Retinal pigment epithelial cell (primary cell): Measurements from ENCODE around the gene TMC3.
A peak's percentile ranks its signal among the peaks of the same experiment; 100 is the strongest.
"Not testable (repeated sequence)": the region's sequence is repeated elsewhere in the genome, so short reads cannot be mapped to it uniquely, and the experiment has no call there.

ENCODE experiments used
- DNase-seq: peaks from one replicate; pipeline ENCODE4 v3.0.0-alpha.2; 2010; ENCODE audit warnings: low read depth
- H3K4me3 ChIP-seq: 2 replicates; pipeline ENCODE4 v1.5.1; 2011; ENCODE audit warnings: mild to moderate bottlenecking, low read length, control low read depth, moderate library complexity
- TF ChIP-seq, protein P1 (sequence below): conservative IDR thresholded peaks from 2 replicates; pipeline ENCODE4 v1.5.1; 2011; ENCODE audit warnings: low read depth, low read length, control low read depth, inconsistent platforms

The TMC3 gene

DNA sequence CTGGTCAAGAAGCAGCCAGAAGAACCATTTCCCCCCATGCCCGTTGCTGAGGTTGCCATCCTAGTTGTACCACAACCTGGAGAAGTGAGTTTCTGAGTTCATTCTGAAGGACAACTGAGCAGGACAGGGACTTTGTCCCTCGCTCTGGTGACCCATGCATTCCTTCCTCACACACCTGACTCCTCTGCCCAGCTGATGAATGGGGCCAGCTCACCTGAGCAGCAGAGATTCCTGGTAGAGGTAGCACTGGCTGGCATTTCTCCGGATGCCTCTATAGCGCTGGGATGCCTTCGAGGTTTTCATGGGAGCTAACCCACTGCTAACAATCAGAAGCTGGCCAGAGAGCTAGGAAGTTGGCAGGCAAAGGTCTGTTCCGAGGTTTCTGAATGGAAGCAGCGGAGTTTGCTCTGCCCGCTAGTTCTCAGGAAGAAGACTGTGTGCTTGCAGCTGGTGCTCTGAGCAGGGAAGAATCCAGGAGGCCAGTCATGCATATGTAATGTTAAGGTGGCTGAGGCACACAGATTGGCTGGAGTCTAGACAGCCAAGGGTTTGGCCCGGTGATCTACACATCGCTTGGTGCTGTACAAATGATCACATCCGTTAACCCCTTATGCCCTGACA lies at the start of gene TMC3:
TSS of gene TMC3 (minus strand) at position 439 of the 621 bp plus-strand sequence. CDS start at position 303, 136 bp downstream.
- peak; percentile 55 for DNase-seq
- TF ChIP-seq, protein P1, sequence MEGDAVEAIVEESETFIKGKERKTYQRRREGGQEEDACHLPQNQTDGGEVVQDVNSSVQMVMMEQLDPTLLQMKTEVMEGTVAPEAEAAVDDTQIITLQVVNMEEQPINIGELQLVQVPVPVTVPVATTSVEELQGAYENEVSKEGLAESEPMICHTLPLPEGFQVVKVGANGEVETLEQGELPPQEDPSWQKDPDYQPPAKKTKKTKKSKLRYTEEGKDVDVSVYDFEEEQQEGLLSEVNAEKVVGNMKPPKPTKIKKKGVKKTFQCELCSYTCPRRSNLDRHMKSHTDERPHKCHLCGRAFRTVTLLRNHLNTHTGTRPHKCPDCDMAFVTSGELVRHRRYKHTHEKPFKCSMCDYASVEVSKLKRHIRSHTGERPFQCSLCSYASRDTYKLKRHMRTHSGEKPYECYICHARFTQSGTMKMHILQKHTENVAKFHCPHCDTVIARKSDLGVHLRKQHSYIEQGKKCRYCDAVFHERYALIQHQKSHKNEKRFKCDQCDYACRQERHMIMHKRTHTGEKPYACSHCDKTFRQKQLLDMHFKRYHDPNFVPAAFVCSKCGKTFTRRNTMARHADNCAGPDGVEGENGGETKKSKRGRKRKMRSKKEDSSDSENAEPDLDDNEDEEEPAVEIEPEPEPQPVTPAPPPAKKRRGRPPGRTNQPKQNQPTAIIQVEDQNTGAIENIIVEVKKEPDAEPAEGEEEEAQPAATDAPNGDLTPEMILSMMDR: no peak
- H3K4me3 ChIP-seq: peak within 1 kb of the TSS; percentile 15

DNA sequence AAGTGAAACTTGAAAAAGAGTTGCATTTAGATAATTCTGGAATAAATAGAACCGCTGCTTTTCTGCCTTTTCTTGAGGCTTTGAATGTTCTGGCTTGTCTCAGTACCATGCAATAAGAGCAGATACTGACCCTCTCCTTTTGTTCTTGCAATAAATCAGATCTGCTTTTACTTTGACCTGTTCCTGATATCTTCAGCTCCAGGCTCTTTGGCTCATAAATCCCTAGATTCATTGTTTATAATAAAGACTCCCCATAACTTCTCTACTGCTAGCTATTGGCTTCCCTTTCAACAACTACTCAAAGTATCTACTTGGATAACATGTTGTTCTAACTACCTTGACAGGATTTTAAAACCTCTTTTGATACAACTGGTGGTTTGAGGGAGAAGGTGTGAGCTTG lies 47.4 kb upstream of the TMC3 start:
- no peak for DNase-seq
- TF ChIP-seq, protein P1: no peak
- H3K4me3 ChIP-seq: no peak overlapping the region

DNA sequence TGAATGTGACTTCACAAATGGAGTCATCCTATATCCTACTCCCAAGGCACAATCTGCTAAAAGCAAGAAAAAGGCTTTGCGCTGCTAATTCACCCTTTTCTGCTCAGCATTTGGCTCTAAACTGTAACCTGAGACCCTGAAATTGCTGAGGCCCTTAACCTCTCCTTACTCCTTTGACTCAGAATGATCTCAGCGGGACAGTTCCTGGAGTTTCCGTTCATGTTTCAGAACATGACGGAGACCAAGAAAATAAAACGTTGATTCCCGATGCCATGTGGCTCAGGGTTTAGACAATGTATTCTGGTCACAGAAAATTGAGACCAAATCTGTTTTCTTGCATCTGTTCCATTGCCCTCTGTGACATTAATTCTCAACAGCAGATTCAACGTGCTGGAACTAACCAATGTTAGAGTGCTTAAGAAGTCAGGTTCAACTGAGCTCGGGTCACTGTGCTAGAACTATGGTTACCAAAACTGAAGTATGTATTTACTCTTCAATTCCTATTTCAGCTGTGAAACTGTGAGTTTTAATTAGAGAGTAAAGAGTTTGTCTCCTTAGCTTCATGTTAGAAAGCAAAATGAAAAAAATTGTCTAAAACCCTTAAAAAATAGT lies 45.4 kb upstream of the TMC3 start:
- peak; percentile 5 for DNase-seq
- TF ChIP-seq, protein P1: no peak

DNA sequence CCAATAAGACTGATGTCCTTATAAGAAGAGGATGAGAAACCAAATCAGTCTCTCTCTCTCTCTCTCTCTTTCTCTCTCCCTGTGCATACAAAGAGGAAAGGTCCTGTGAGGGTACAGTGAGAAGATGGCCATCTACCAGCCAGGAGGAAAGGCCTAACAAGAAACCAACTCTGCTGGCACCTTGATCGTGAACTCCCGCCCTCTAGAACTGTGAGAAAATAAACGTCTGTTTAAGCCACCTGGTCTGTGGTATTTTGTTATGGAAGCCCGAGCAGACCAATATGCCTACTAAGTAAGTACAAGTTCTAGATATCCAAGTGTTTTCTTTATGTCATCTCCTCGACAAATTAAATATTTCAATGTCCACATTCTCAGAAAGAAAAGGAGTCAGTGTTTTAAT lies 44.9 kb upstream of the TMC3 start:
- no peak for DNase-seq
- H3K4me3 ChIP-seq: no peak overlapping the region
- TF ChIP-seq, protein P1: no peak

More for the DNA sequence above, 45.4 kb upstream of the TMC3 start:
- H3K4me3 ChIP-seq: no peak overlapping the region

DNA sequence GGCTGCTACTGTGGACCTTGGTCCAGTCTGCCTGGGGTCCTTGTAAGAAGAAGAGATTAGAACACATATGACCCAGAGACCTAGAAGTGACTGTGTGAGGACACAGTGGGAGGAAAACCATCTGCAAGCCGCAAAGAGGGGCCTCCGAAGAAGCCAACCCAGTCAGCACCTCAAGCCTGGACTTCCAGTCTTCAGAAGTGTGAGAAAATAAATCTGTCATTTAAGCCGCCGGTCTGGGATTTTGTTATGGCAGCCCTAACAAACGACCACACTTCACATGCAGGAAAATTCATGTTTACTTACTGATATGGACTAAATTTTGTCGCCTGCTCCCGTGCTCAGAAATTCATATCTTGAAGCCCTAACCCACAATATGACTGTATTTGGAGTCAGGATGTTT lies 44.4 kb upstream of the TMC3 start:
- TF ChIP-seq, protein P1: no peak
- no peak for DNase-seq
- H3K4me3 ChIP-seq: no peak overlapping the region

DNA sequence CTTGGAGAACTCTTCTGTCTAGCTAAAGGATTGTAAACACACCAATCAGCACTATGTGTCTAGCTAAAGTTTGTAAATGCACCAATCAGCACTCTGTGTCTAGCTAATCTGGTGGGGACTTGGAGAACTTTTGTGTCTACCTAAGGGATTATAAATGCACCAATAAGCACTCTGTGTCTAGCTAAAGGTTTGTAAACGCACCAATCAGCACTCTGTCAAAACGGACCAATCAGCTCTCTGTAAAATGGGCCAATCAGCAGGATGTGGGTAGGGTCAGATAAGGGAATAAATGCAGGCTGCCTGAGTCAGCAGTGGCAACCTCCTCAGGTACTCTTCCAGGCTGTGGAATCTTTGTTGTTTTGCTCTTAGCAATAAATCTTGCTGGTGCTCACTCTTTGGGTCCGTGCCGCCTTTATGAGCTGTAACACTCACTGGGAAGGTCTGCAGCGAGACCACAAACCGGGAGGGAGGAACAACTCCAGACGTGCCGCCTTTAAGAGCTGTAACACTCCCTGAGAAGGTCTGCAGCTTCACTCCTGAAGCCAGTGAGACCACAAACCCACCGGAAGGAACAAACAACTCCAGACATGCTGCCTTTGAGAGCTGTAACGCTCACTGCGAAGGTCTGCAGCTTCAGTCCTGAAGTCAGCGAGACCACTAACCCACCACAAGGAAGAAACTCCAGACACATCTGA lies 40.4 kb upstream of the TMC3 start:
- not testable (repeated sequence) for DNase-seq, H3K4me3 ChIP-seq

DNA sequence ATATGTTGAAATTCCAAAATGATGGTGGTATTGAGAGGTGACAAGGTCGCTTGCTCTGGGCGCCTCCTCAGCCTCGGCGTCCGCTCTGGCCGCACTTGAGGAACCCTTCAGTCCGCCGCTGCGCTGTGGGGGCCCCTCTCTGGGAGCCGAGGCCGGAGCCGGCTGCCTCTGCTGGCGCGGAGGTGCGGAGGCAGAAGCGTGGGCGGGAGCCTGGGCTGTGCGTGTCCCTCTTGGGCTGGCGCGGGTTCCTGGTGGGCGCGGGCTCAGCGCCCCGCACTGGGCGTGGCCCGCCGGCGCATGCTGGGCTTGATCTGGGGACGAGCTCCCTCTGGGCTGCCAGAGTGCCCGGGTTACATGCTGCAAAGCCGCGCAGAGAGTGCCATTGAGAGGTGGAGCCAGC lies 39.8 kb upstream of the TMC3 start:
- TF ChIP-seq, protein P1: no peak
- H3K4me3 ChIP-seq: no peak overlapping the region
- no peak for DNase-seq
